HEK293T (cell line): Measurements from ENCODE around the gene SHPK.

ENCODE experiments used
- BHLHE40 ChIP-seq: fragments of 450-650 bp; IDR thresholded peaks from 2 replicates; pipeline ENCODE4 v1.6.1; 2016; ENCODE audit warnings: mild to moderate bottlenecking, moderate library complexity, borderline replicate concordance
- ELF4 ChIP-seq: fragments of 450-650 bp; IDR thresholded peaks from 2 replicates; pipeline ENCODE4 v1.6.1; 2017; ENCODE audit warnings: antibody characterized with exemption
- FOXA1 ChIP-seq: fragments of 450-650 bp; IDR thresholded peaks from 2 replicates; pipeline ENCODE4 v1.6.1; 2016; ENCODE audit warnings: mild to moderate bottlenecking
- FOXM1 ChIP-seq: fragments of 450-650 bp; IDR thresholded peaks from 2 replicates; pipeline ENCODE4 v1.6.1; 2017; ENCODE audit warnings: mild to moderate bottlenecking, borderline replicate concordance
- HDGF ChIP-seq: fragments of 450-650 bp; IDR thresholded peaks from 2 replicates; pipeline ENCODE4 v1.6.1; 2017; ENCODE audit warnings: antibody characterized with exemption, borderline replicate concordance
- L3MBTL2 ChIP-seq: fragments of 450-650 bp; conservative IDR thresholded peaks from 2 replicates; pipeline ENCODE4 v1.6.1; 2016; ENCODE audit warnings: mild to moderate bottlenecking
- NFRKB ChIP-seq: fragments of 450-650 bp; IDR thresholded peaks from 2 replicates; pipeline ENCODE4 v1.6.1; 2016; ENCODE audit warnings: mild to moderate bottlenecking, moderate library complexity
- PKNOX1 ChIP-seq: fragments of 450-650 bp; IDR thresholded peaks from 2 replicates; pipeline ENCODE4 v1.6.1; 2016
- SP1 ChIP-seq: fragments of 450-650 bp; IDR thresholded peaks from 2 replicates; pipeline ENCODE4 v1.6.1; 2017
- TARDBP ChIP-seq: fragments of 450-650 bp; IDR thresholded peaks from 2 replicates; pipeline ENCODE4 v1.6.1; 2016
- ZNF384 ChIP-seq: fragments of 450-650 bp; IDR thresholded peaks from 2 replicates; pipeline ENCODE4 v1.6.1; 2016

DNA sequence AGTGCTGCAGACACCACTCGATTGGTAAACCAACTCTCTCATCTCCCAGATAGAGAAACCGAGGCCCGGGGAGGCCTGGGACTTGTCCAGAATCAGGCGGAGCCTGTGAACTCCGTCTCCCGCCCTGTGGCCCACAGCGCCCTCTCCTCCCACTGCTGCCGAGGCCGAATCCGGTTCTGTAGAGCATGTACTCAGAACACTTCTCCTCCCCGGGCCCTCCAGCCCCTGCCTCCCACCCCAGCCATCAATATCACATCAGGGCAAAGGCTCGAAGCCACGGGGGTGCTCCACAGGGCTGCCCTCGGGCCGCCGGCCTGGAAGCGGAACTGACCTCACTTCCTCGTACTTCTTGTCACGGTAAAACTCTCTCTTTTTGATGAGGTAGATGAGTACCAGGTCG is 45.5 kb upstream of the SHPK start:
- no peak for TF ChIP-seq FOXM1
- TF ChIP-seq ZNF384 = no peak
- no peak for TF ChIP-seq FOXA1
- TF ChIP-seq PKNOX1 = no peak
- no peak for TF ChIP-seq SP1
- no peak for TF ChIP-seq BHLHE40
- TF ChIP-seq ELF4 = no peak
- TF ChIP-seq TARDBP = no peak
- no peak for TF ChIP-seq NFRKB
- no peak for TF ChIP-seq HDGF
- no peak for TF ChIP-seq L3MBTL2
